Smooth muscle cell (in vitro differentiated cells): Measurements from ENCODE around the gene PIP4K2C. TPM values are rescaled to one million over a fixed set of nuclear protein-coding genes. Genes with fewer than 3 reads are reported as not detected.

ENCODE experiments used
- DNase-seq: peaks from one replicate; lab custom pipeline; 2025; ENCODE audit not compliant: unreplicated experiment; lab: John Stamatoyannopoulos, UW
- H2AFZ ChIP-seq: fragments of 200-600 bp; sonication (generic); 2 replicates; pipeline ENCODE4 v1.6.0; 2016; ENCODE audit warnings: antibody characterized with exemption, low read depth, mild to moderate bottlenecking
- H3F3A ChIP-seq: fragments of 200-600 bp; sonication (generic); 2 replicates; pipeline ENCODE4 v1.6.0; 2017; ENCODE audit warnings: antibody characterized with exemption, low read depth
- H3K27ac ChIP-seq: fragments of 200-600 bp; sonication (generic); 2 replicates; pipeline ENCODE4 v1.5.1; 2016; ENCODE audit warnings: low read depth, mild to moderate bottlenecking
- H3K27me3 ChIP-seq: fragments of 200-600 bp; sonication (generic); 2 replicates; pipeline ENCODE4 v1.6.1; 2016; ENCODE audit warnings: low read depth, mild to moderate bottlenecking
- H3K36me3 ChIP-seq: fragments of 200-600 bp; sonication (generic); 2 replicates; pipeline ENCODE4 v1.5.1; 2016; ENCODE audit warnings: low read depth
- H3K4me1 ChIP-seq: fragments of 200-600 bp; sonication (generic); 2 replicates; pipeline ENCODE4 v1.5.1; 2016; ENCODE audit warnings: low read depth
- H3K4me2 ChIP-seq: fragments of 200-600 bp; sonication (generic); 2 replicates; pipeline ENCODE4 v1.6.0; 2016; ENCODE audit warnings: mild to moderate bottlenecking
- H3K4me3 ChIP-seq: fragments of 200-600 bp; sonication (generic); 2 replicates; pipeline ENCODE4 v1.5.1; 2016; ENCODE audit warnings: mild to moderate bottlenecking
- H3K79me2 ChIP-seq: fragments of 200-600 bp; sonication (generic); 2 replicates; pipeline ENCODE4 v1.6.0; 2016; ENCODE audit warnings: low read depth, mild to moderate bottlenecking
- H3K9ac ChIP-seq: fragments of 200-600 bp; sonication (generic); 2 replicates; pipeline ENCODE4 v1.6.0; 2016; ENCODE audit warnings: low read depth
- H3K9me3 ChIP-seq: fragments of 200-600 bp; sonication (generic); replicated peaks from 2 replicates; pipeline ENCODE4 v1.5.1; 2016; ENCODE audit warnings: low read depth
- H4K20me1 ChIP-seq: fragments of 200-600 bp; sonication (generic); 2 replicates; pipeline ENCODE4 v1.6.0; 2016; ENCODE audit warnings: low read depth
- WGBS: methylation state at CpG from one replicate; pipeline ENCODE4 v1.1.7; 2016; ENCODE audit warnings: low lambda C conversion rate; 5-methylcytosine and 5-hydroxymethylcytosine counted together
- polyA plus RNA-seq: library from polyadenylated mRNA; unstranded; fragments of >200 nt; fragmentation: Nextera tagmentation; extraction: Ambion mirVana; gene quantifications from 2 replicates; pipeline ENCODE4 v1.2.1, GENCODE V29; 2016
- total RNA-seq: library from RNA; depleted of rRNA; stranded (reverse); fragments of >200 nt; gene quantifications from 2 replicates; pipeline ENCODE4 v1.2.3, GENCODE V29; 2014
- TF ChIP-seq, protein P1 (sequence below): fragments of 200-600 bp; sonication (generic); IDR thresholded peaks from 2 replicates; pipeline ENCODE4 v1.5.1; 2017; ENCODE audit warnings: borderline replicate concordance, mild to moderate bottlenecking, antibody characterized with exemption; ENCODE audit not compliant: insufficient read depth, poor library complexity, severe bottlenecking

PIP4K2C gene
- total and polyA plus RNA-seq, 2 experiments from 2014 or later, result 33.3 to 39.5 TPM

DNA sequence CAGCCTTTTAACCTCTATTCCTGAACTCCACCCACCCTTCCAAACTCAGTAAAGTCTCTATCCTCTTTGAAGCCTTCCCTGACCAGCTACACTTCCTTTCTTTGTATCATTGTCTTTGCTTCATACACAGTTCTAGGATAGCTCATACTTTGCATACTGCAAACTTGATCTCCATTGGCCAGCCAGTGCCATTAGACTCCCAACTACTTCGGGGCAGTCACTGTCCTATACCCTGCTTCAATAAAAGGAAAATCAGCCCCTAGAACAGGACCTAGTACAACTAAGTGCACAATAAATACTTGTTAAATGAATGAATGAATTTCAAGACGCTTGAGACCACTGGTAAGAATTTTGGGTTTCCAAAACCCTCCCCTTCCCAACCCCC lies 521 bp upstream of the PIP4K2C start:
- H3K9ac ChIP-seq, result peak overlapping the region; percentile 59
- no peak for DNase-seq
- H3K4me3 ChIP-seq, result peak overlapping the region; percentile 88
- H3K4me1 ChIP-seq, result peaks cover 11% of the 10 kb centered on the region
- H3F3A ChIP-seq, result no peaks in the 10 kb centered on the region
- peaks cover 10% of the 10 kb centered on the region for H3K27me3 ChIP-seq
- peak overlapping the region; percentile 98 for H2AFZ ChIP-seq
- TF ChIP-seq, protein P1, sequence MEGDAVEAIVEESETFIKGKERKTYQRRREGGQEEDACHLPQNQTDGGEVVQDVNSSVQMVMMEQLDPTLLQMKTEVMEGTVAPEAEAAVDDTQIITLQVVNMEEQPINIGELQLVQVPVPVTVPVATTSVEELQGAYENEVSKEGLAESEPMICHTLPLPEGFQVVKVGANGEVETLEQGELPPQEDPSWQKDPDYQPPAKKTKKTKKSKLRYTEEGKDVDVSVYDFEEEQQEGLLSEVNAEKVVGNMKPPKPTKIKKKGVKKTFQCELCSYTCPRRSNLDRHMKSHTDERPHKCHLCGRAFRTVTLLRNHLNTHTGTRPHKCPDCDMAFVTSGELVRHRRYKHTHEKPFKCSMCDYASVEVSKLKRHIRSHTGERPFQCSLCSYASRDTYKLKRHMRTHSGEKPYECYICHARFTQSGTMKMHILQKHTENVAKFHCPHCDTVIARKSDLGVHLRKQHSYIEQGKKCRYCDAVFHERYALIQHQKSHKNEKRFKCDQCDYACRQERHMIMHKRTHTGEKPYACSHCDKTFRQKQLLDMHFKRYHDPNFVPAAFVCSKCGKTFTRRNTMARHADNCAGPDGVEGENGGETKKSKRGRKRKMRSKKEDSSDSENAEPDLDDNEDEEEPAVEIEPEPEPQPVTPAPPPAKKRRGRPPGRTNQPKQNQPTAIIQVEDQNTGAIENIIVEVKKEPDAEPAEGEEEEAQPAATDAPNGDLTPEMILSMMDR, result no peak
- no peak overlapping the region for H3K27ac ChIP-seq
- peaks cover 8% of the 10 kb centered on the region for H3K79me2 ChIP-seq
- peak overlapping the region; percentile 96 for H3K4me2 ChIP-seq
- WGBS, result 34% methylated on average over 2 of the region's 2 CpGs
- no peaks in the 10 kb centered on the region for H3K9me3 ChIP-seq
- peaks cover 22% of the 10 kb centered on the region for H4K20me1 ChIP-seq
- H3K36me3 ChIP-seq, result no peaks in the 10 kb centered on the region

DNA sequence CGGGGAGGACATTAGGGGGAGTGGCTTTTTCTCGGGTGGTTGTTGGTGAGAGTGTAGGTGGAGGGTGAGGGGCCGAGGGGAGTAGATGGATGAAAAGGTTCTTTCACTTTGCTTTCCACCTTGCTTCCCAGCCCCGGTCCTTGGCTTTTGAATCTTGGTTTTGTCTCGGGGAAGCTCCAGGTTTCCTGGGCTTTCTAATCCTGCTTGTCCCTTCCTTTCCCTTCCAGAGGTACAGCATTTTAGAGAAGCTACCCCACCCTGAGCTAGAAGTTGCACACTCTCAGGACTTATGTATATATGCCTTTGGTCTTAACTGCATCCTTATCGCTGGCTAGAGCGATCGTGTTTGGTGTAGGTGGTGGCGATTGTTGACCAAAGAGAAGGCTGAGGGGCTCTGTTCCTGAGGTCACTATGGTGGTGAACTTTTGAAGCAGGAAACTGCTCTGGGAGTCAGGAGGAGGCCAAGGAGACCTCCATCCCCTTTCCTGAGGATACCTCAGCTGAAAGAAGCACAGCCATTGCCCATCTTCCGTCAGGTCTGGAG lies 862 bp downstream of the PIP4K2C start:
- no peak for DNase-seq
- Histone ChIP-seq H3K9me3 (no peaks in the 10 kb centered on the region), H3K4me2 (peak overlapping the region; percentile 96), H3K79me2 (peaks cover 8% of the 10 kb centered on the region), H3K4me3 (peak overlapping the region; percentile 88), H3K9ac (peak overlapping the region; percentile 59), H4K20me1 (peaks cover 22% of the 10 kb centered on the region), H2AFZ (peak overlapping the region; percentile 98), H3F3A (no peaks in the 10 kb centered on the region), H3K4me1 (peaks cover 11% of the 10 kb centered on the region), H3K27me3 (peaks cover 10% of the 10 kb centered on the region), H3K27ac (no peak overlapping the region), H3K36me3 (no peaks in the 10 kb centered on the region)
- WGBS, result 40% methylated on average over 10 of the region's 10 CpGs
- TF ChIP-seq, protein P1, result no peak

DNA sequence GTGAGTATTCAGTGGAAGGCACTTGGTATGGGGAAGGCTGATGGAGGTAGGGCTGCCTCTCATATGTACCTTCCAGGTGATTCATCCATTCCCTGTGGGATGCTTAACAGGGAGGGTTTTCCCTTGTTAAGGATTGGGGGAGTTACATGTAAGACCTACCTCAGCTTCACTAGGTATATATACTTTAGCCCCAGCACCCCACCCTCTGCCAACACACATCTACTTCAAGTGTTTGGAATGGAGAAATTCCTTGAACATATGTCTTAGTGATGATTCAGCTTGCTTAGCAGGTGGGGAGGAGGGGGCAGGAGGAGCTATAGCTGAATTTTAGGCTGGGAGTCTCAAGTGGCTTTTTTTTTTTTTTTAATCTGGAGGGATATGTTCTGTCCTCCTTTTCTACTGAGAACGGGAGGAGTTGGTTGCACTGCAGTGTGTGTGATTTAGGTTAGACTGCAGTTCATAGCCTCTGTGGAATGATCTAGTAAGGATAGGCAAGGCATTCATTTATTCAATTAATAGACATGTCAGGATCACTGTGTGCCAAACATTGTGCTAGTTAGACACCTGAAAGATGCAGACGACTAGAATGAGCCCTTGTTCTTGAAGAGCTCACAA lies 1.7 kb downstream of the PIP4K2C start:
- Histone ChIP-seq H3K4me1 (peaks cover 11% of the 10 kb centered on the region), H2AFZ (no peak overlapping the region), H4K20me1 (peaks cover 22% of the 10 kb centered on the region), H3K4me2 (peak overlapping the region; percentile 96), H3K4me3 (peak overlapping the region; percentile 88), H3K9ac (no peak overlapping the region), H3K27me3 (peaks cover 9% of the 10 kb centered on the region), H3F3A (no peaks in the 10 kb centered on the region), H3K79me2 (peaks cover 8% of the 10 kb centered on the region), H3K27ac (no peak overlapping the region), H3K36me3 (no peaks in the 10 kb centered on the region), H3K9me3 (no peaks in the 10 kb centered on the region)
- WGBS, result 82% methylated on average over 2 of the region's 2 CpGs
- TF ChIP-seq, protein P1, result no peak
- DNase-seq, result no peak

DNA sequence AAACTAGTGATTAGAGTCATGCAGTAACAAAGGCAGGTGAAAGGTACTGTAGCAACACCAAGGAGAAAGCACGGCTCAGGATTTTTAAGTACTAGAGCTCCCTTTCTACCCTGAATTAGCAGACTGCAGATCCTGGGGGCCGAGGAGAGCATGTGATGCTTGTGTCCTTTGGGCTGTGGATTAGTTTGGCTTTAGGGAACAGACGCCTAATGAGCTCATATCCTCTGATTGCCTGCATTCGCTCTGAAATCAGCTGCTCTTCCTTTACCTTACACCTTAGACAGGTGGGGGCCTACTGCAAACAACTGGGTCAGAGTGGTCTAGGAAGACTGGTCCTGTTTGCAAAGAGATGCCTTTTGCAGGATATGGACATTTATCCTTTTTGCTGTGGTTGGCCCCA lies 2.2 kb downstream of the PIP4K2C start:
- no peak overlapping the region for H3K4me2 ChIP-seq
- H3K4me3 ChIP-seq, result no peak overlapping the region
- DNase-seq, result no peak
- H2AFZ ChIP-seq, result no peak overlapping the region
- no peaks in the 10 kb centered on the region for H3K9me3 ChIP-seq
- no peaks in the 10 kb centered on the region for H3K36me3 ChIP-seq
- H4K20me1 ChIP-seq, result peaks cover 22% of the 10 kb centered on the region
- H3K4me1 ChIP-seq, result peaks cover 11% of the 10 kb centered on the region
- TF ChIP-seq, protein P1, result no peak
- peaks cover 8% of the 10 kb centered on the region for H3K79me2 ChIP-seq
- no peak overlapping the region for H3K27ac ChIP-seq
- H3F3A ChIP-seq, result no peaks in the 10 kb centered on the region
- peaks cover 3% of the 10 kb centered on the region for H3K27me3 ChIP-seq
- no peak overlapping the region for H3K9ac ChIP-seq
- WGBS, result 78% methylated on average over 4 of the region's 4 CpGs
